Measurements from ENCODE around the gene CIC.
"Not testable (repeated sequence)": the region's sequence is repeated elsewhere in the genome, so short reads cannot be mapped to it uniquely, and the experiment has no call there.

Gene CIC

DNA sequence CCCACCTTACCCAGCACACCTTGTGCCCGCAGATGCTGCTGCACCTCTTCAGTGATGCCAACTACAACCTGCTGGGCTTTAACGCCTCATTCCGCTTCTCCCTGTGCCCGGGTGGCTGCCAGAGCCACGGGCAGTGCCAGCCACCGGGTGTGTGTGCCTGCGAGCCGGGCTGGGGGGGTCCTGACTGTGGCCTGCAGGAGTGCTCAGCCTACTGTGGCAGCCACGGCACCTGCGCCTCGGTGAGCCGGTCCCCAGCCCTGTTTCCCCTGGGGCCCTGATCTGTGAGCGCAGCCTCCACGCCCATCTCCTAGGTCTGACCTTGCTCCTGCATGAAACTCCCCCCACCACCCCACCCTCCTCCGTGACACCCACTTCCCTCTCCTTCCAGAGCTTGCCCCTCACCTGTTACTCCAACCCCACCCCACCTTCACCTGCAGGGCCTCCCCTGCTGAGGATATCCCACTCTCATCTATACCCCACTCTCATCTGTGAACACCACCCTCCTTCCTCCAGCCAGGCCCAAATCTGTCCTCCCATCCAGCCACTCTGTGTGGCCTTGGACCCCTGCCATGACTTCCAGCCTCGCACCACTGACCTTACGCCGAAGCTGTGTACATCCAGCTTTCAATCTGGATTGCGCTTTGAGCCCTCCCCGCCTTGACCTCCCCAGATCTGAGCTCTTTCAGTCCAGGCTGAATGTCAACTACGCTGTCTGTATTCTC is 65.1 kb downstream of the CIC start:
- TF ChIP-seq, protein P1, sequence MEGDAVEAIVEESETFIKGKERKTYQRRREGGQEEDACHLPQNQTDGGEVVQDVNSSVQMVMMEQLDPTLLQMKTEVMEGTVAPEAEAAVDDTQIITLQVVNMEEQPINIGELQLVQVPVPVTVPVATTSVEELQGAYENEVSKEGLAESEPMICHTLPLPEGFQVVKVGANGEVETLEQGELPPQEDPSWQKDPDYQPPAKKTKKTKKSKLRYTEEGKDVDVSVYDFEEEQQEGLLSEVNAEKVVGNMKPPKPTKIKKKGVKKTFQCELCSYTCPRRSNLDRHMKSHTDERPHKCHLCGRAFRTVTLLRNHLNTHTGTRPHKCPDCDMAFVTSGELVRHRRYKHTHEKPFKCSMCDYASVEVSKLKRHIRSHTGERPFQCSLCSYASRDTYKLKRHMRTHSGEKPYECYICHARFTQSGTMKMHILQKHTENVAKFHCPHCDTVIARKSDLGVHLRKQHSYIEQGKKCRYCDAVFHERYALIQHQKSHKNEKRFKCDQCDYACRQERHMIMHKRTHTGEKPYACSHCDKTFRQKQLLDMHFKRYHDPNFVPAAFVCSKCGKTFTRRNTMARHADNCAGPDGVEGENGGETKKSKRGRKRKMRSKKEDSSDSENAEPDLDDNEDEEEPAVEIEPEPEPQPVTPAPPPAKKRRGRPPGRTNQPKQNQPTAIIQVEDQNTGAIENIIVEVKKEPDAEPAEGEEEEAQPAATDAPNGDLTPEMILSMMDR (IDR thresholded peaks at IDR 0.05; ENCODE audit: low read depth, low read length) = no peak
- no peak overlapping the region for H3K4me3 ChIP-seq (replicated peaks in 1 of 2; ENCODE audit: low read depth in 2 of 2, low read length in 2 of 2)
- no peak for DNase-seq (ENCODE audit: low read depth in 2 of 2)

DNA sequence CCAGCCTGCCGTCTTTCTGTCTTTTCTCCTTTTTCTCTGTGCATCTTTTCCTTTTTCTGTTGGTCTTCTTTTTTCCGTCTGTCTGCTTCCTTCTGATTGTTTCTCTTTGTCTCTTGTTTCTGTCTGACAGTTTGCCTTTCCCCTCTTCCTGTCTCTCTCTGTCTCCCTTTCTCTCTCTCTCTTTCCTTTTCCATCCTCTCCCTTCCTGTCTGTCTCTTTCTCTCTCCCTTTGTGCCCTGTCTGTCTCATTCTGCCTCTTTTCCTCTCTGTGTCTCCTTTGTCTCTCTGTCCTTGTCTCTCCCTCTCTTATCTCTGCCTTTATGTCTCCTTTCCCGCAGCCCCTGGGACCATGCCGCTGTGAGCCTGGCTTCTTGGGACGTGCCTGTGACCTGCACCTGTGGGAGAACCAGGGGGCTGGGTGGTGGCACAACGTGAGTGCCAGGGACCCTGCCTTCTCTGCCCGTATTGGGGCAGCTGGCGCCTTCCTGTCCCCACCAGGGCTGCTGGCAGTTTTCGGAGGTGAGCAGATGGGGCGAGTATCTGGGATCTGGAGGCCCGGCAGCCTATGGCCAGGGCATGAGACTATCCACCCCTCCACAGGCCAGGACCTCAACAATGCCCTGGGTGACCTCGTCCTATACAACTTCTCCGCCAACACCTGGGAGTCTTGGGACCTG is 65.8 kb downstream of the CIC start:
- no peak for DNase-seq (ENCODE audit: low read depth in 2 of 2)
- TF ChIP-seq, protein P1 (IDR thresholded peaks at IDR 0.05; ENCODE audit: low read depth, low read length) = no peak
- no peak overlapping the region for H3K4me3 ChIP-seq (replicated peaks in 1 of 2; ENCODE audit: low read depth in 2 of 2, low read length in 2 of 2)

DNA sequence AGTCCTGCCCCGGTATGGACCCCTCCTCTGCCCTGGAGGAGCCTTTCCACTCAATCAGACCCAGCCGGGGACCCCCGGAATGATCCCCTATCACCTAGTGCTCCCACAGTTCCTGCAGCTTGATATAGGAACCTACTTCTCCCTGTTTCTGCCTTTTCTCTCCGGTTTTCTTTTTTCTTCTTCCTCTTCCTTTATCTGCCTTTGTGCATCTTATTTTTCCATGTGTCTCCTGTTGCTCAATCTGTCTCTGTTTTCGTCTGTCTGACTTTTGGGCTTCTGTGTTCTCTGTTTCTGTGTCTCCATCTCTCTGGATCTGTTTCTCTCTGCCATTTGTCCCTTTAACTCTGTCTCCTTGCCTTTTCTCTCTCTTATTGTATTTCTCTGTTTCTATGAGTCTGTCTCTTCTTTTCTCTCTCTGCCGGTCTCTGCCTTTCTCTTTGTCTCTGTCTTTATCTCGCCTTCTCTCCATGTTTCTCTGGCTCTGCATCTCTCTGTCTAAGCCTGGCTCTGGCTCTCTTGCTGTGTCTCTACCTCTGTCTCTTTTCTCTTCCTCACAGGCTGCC is 66.4 kb downstream of the CIC start:
- no peak for DNase-seq (ENCODE audit: low read depth in 2 of 2)
- TF ChIP-seq, protein P1 (IDR thresholded peaks at IDR 0.05; ENCODE audit: low read depth, low read length) = no peak
- H3K4me3 ChIP-seq (replicated peaks in 1 of 2; ENCODE audit: low read depth in 2 of 2, low read length in 2 of 2) = no peak overlapping the region

DNA sequence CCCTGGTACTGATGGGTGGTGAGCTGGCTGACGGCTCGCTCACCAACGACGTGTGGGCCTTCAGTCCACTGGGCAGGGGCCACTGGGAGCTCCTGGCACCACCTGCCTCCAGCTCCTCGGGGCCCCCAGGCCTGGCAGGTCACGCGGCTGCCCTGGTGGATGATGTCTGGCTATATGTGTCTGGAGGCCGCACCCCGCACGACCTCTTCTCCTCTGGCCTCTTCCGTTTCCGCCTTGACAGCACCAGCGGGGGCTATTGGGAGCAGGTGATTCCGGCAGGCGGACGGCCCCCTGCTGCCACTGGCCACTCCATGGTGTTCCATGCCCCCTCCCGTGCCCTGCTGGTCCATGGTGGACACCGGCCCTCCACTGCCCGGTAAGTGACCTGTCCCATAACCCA is 66.9 kb downstream of the CIC start:
- TF ChIP-seq, protein P1 (IDR thresholded peaks at IDR 0.05; ENCODE audit: low read depth, low read length) = no peak
- no peak for DNase-seq (ENCODE audit: low read depth in 2 of 2)
- H3K4me3 ChIP-seq (replicated peaks in 1 of 2; ENCODE audit: low read depth in 2 of 2, low read length in 2 of 2) = no peak overlapping the region

DNA sequence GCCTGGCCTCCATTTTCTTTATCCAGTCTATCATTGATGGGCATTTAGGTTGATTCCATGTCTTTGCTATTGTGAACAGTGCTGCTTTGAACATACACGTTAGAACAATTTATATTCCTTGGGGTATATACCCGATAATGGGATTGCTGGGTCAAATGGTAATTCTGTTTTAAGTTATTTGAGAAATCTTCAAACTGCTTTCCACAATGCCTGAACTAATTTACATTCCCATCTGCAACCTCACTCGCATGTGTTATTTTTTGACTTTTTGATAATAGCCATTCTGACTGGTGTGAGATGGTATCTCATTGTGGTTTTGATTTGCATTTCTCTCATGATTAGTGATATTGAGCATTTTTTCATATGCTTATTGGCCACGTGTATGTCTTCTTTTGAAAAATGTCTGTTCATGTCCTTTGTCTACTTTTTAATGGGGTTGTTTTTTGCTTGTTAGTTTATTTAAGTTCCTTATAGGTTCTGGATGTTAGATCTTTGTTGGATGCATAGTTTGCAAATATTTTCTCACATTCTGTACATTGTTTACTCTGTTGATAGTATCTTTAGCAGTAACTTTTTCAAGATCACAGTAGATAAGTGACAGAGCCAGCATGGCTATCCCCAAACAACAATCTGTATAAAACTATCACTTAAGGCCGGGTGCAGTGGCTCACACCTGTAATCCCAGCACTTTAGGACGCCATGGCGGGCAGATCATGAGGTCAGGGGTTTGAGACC is 70.2 kb downstream of the CIC start:
- not testable (repeated sequence) for DNase-seq (ENCODE audit: low read depth in 2 of 2); H3K4me3 ChIP-seq (replicated peaks in 1 of 2; ENCODE audit: low read depth in 2 of 2, low read length in 2 of 2)

DNA sequence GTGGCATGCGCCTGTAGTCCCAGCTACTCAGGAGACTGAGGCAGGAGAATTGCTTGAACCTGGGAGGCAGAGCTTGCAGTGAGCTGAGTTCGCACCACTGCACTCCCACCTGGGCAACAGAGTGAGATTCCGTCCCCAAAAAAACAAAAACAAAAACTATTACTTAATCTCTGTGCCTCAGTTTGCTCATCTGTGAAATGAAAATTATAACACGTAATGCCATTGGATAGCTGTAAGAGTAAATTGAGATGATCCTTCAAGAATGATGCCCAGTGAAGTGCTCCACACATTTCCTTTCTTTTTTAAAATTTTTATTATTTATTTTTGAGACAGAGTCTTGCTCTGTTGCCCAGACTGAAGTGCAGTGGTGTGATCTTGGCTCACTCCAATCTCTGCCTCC is 70.9 kb downstream of the CIC start:
- not testable (repeated sequence) for DNase-seq (ENCODE audit: low read depth in 2 of 2); H3K4me3 ChIP-seq (replicated peaks in 1 of 2; ENCODE audit: low read depth in 2 of 2, low read length in 2 of 2)

DNA sequence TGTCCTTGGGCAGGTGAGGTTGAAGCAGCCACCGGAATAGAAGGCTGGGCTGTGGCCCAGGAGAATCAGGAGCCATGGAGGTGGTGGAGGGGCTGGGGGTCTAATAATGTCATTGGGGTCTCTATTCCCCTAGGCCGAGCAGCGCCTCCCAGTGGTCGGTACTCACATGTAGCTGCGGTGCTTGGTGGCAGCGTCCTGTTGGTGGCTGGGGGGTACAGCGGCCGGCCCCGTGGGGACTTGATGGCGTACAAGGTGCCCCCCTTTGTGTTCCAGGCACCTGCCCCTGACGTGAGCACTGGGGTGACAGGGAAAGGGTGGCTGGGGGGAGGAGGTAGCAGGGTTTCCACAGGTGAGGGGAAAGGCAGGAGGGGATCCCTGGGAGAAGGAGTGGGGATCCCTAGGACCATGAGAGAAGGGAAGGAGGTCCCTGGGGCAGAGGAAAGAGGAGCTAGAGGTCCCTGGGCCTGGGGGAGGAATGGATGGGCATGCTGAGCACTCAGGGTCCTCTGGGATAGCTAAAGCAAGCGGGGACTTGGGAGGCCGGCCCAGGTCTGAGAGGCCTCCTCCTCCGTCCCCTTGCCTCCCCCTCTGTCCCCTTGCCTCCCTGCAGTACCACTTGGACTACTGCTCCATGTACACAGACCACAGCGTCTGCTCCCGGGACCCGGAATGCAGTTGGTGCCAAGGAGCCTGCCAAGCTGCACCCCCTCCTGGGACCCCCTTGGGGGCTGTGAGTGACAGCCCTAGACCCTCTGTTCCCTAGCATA is 74.5 kb downstream of the CIC start:
- TF ChIP-seq, protein P1 (IDR thresholded peaks at IDR 0.05; ENCODE audit: low read depth, low read length) = no peak
- H3K4me3 ChIP-seq (replicated peaks in 1 of 2; ENCODE audit: low read depth in 2 of 2, low read length in 2 of 2) = no peak overlapping the region
- DNase-seq (ENCODE audit: low read depth in 2 of 2) = no peak
